HCT116 (cell line): ENCODE results near the gene STAMBP. TPM values are rescaled to one million over a fixed set of nuclear protein-coding genes. Genes with fewer than 3 reads are reported as not detected.
A peak's percentile ranks its signal among the peaks of the same experiment; 100 is the strongest.

Experiments
- ATAC-seq: fragments of 200-7000 bp; cut with Tn5 transposase; 2 replicates; pipeline ENCODE4 v1.9.1; 2020; ENCODE audit warnings: mild to moderate bottlenecking, moderate library complexity
- BruUV-seq: library from RNA; stranded (reverse); fragments of 400-500 nt; replicated peaks from 2 replicates; lab custom pipeline; 2021; lab: Mats Ljungman, UMichigan
- CTCF ChIA-PET: fragments of 300-600 bp; sonication (Branson Sonifier 250); formaldehyde crosslinking; loops from one replicate; lab custom pipeline; 2021; ENCODE audit warnings: antibody characterized with exemption; lab: Charles Lee
- POLR2A ChIA-PET: fragments of 300-600, 350-600 bp; sonication (Branson Sonifier 250); formaldehyde crosslinking; loops from one replicate; lab custom pipeline; 2021; ENCODE audit warnings: antibody characterized with exemption; lab: Charles Lee
- RAD21 ChIA-PET, 2 experiments: fragments of 300-600 bp; sonication (Branson Sonifier 250); formaldehyde crosslinking; loops; one replicate each; lab custom pipeline; 2023; ENCODE audit warnings: low total read pairs in 2 of 2; ENCODE audit not compliant: uncharacterized antibody in 2 of 2, unreplicated experiment in 2 of 2, low non-redundant PET in 1 of 2; lab: Charles Lee
- DNase-seq: peaks from one replicate; pipeline ENCODE4 v3.0.0-alpha.2; 2010; ENCODE audit warnings: low read depth, low spot score
- H2AFZ ChIP-seq: fragments of 200-600 bp; shearing (Covaris generic), sonication (generic); 2 replicates; pipeline ENCODE4 v1.6.1; 2017; ENCODE audit warnings: low read depth, mixed run types, mixed read lengths, antibody characterized with exemption, low read length; ENCODE audit not compliant: poor library complexity, severe bottlenecking
- H3K27ac ChIP-seq: 2 replicates; pipeline ENCODE4 v1.5.1; 2012; ENCODE audit warnings: low read depth, low read length
- H3K27me3 ChIP-seq: fragments of 200-600 bp; sonication (generic); 2 replicates; pipeline ENCODE4 v1.6.1; 2016; ENCODE audit warnings: mixed run types, low read length, mixed read lengths; ENCODE audit not compliant: insufficient read depth
- H3K36me3 ChIP-seq, 2 experiments: fragments of 200-500 bp in 1 of 2; fragments of 200-600 bp in 1 of 2; sonication (Bioruptor generic) in 1 of 2; sonication (generic) in 1 of 2; 2 replicates each; pipeline versions ENCODE4 v1.5.1 to v1.6.1; 2014 to 2016; ENCODE audit warnings: low read length in 2 of 2, inconsistent platforms in 1 of 2, mixed read lengths in 1 of 2, mixed run types in 1 of 2; ENCODE audit not compliant: insufficient read depth in 2 of 2, control insufficient read depth in 1 of 2
- H3K4me1 ChIP-seq, 2 experiments: fragments of 200-600 bp in 1 of 2; sonication (generic) in 1 of 2; 2 replicates each; pipeline versions ENCODE4 v1.5.1 to v1.6.1; 2012 to 2017; ENCODE audit warnings: low read length in 2 of 2, inconsistent platforms in 1 of 2, mild to moderate bottlenecking in 1 of 2, mixed read lengths in 1 of 2, mixed run types in 1 of 2, moderate library complexity in 1 of 2; ENCODE audit not compliant: insufficient read depth in 2 of 2, control insufficient read depth in 1 of 2
- H3K4me2 ChIP-seq: fragments of 200-600 bp; sonication (generic); 2 replicates; pipeline ENCODE4 v1.6.1; 2017; ENCODE audit warnings: mixed run types, low read length, mixed read lengths
- H3K4me3 ChIP-seq, 2 experiments: fragments of 200-600 bp in 1 of 2; sonication (generic) in 1 of 2; replicated peaks in 1 of 2; 2 replicates each; pipeline ENCODE4 v1.5.1; 2011 to 2016; ENCODE audit warnings: low read length in 2 of 2, control low read depth in 1 of 2, low read depth in 1 of 2, mild to moderate bottlenecking in 1 of 2, mixed read lengths in 1 of 2, mixed run types in 1 of 2
- H3K79me2 ChIP-seq: fragments of 200-600 bp; sonication (generic); 2 replicates; pipeline ENCODE4 v1.6.1; 2017; ENCODE audit warnings: mild to moderate bottlenecking, mixed run types, low read length, moderate library complexity, mixed read lengths; ENCODE audit not compliant: insufficient read depth
- H3K9ac ChIP-seq: fragments of 200-600 bp; sonication (generic); 2 replicates; pipeline ENCODE4 v1.6.1; 2016; ENCODE audit warnings: low read length, mixed read lengths
- H3K9me2 ChIP-seq: fragments of 200-600 bp; sonication (generic), shearing (Covaris generic); 2 replicates; pipeline ENCODE4 v1.6.1; 2017; ENCODE audit warnings: mixed run types, mild to moderate bottlenecking, moderate library complexity; ENCODE audit not compliant: insufficient read depth
- H3K9me3 ChIP-seq, 2 experiments: fragments of 200-500 bp in 1 of 2; fragments of 200-600 bp in 1 of 2; sonication (Bioruptor generic) in 1 of 2; sonication (generic) in 1 of 2; 2 replicates each; pipeline ENCODE4 v1.6.1; 2014 to 2017; ENCODE audit warnings: low read length in 2 of 2, mixed read lengths in 2 of 2, inconsistent platforms in 1 of 2, low read depth in 1 of 2, mild to moderate bottlenecking in 1 of 2, mixed run types in 1 of 2, moderate library complexity in 1 of 2; ENCODE audit not compliant: control insufficient read depth in 1 of 2, insufficient read depth in 1 of 2
- H4K20me1 ChIP-seq: fragments of 200-600 bp; sonication (generic), shearing (Covaris generic); 2 replicates; pipeline ENCODE4 v1.6.1; 2017; ENCODE audit warnings: mixed run types, mild to moderate bottlenecking, moderate library complexity; ENCODE audit not compliant: insufficient read depth
- ATF3 ChIP-seq: IDR thresholded peaks from 2 replicates; pipeline ENCODE4 v1.6.1; 2012
- CTCF ChIP-seq, 3 experiments: fragments of 200-600 bp in 1 of 3; sonication (generic) in 1 of 3; IDR thresholded peaks in 2 of 3; conservative IDR thresholded peaks in 1 of 3; 2 replicates each; pipeline ENCODE4 v1.5.1; 2012 to 2017; ENCODE audit warnings: low read depth in 2 of 3, low read length in 2 of 3, antibody characterized with exemption in 1 of 3, borderline replicate concordance in 1 of 3, control low read depth in 1 of 3, mild to moderate bottlenecking in 1 of 3, mixed read lengths in 1 of 3, mixed run types in 1 of 3, moderate library complexity in 1 of 3; ENCODE audit not compliant: insufficient read depth in 1 of 3
- EGR1 ChIP-seq: IDR thresholded peaks from 2 replicates; pipeline ENCODE4 v1.6.1; 2012; ENCODE audit warnings: low read depth
- ELF1 ChIP-seq: IDR thresholded peaks from 2 replicates; pipeline ENCODE4 v1.6.1; 2012; ENCODE audit warnings: low read depth, borderline replicate concordance
- EZH2 ChIP-seq: fragments of 200-600 bp; sonication (generic); IDR thresholded peaks from 2 replicates; pipeline ENCODE4 v1.6.1; 2017; ENCODE audit warnings: antibody characterized with exemption, mixed run types
- RAD21 ChIP-seq: IDR thresholded peaks from 2 replicates; pipeline ENCODE4 v1.6.1; 2012; ENCODE audit warnings: low read depth, mild to moderate bottlenecking
- SIN3A ChIP-seq: IDR thresholded peaks from 2 replicates; pipeline ENCODE4 v1.6.1; 2012; ENCODE audit warnings: low read depth
- YY1 ChIP-seq: IDR thresholded peaks from 2 replicates; pipeline ENCODE4 v1.6.1; 2011; ENCODE audit warnings: low read length, low read depth, moderate library complexity, mild to moderate bottlenecking; ENCODE audit not compliant: insufficient replicate concordance; ENCODE audit errors: extremely low read depth
- ZFX ChIP-seq: fragments of 450-650 bp; IDR thresholded peaks from 2 replicates; pipeline ENCODE4 v1.6.1; 2017
- ZNF274 ChIP-seq: fragments of 200-500 bp; sonication (Bioruptor generic); IDR thresholded peaks from 2 replicates; pipeline ENCODE4 v1.6.1; 2014; ENCODE audit warnings: mild to moderate bottlenecking, low read depth, low read length, inconsistent platforms
- intact Hi-C: fragments of 100-400 bp; cut with micrococcal nuclease; formaldehyde crosslinking; loops from 2 replicates; pipeline ENCODE4 v1.10.0; 2022
- total RNA-seq: library from RNA; stranded (reverse); gene quantifications from one replicate; pipeline ENCODE4 v1.2.1, GENCODE V29; 2021; ENCODE audit not compliant: unreplicated experiment
- TF ChIP-seq, protein P1 (sequence below): IDR thresholded peaks from 2 replicates; pipeline ENCODE4 v1.6.1; 2012
- TF ChIP-seq, protein P2 (sequence below): IDR thresholded peaks from 2 replicates; pipeline ENCODE4 v1.6.1; 2011; ENCODE audit warnings: mild to moderate bottlenecking, low read length, moderate library complexity; ENCODE audit not compliant: insufficient replicate concordance; ENCODE audit errors: extremely low read depth

Gene STAMBP
- total RNA-seq, 1 experiment from 2014 or later, result 45.2 TPM

DNA sequence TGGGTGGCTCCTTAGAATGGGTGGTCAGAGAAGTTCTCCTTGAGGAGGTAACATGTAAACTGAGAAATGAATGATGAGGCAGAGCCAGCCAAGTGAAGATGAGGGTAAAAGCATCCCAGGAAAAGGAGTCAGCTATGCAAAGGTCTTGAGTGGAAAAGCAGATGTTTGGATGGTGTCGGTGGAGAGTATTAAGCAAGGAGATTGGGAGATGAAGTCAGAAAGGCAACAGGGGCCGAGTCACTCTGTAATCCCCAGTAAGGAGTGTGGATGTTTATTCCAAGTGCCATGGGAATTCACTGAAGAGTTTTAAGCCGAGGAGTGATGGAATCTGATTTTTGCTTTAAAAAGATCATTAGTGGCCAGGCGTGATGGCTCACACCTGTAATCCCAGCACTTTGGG lies 3.4 kb upstream of the STAMBP start (continued):
- TF ChIP-seq YY1, result no peak
- no peak for TF ChIP-seq ZFX
- no peak for TF ChIP-seq ZNF274
- TF ChIP-seq, all 23 proteins: peak for 0

DNA sequence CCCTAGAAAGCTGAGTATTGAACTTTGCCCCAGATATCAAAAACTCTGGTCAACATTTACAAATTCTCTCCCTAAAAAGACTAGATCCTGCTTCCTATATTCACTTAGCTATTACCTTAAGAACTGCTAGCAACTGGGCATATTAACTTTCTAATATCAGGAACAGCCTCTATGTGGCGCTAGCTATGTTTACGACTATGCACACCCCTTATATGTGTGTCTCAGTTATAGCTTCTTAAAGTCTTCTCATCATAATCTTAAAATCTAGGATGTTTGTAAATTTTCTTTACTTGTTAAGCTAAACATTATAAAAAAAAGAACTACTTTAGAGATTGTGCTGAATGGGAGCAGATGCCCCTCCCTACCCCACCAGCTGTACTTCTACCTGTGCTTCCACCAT lies 1.7 kb upstream of the STAMBP start:
- no TSS peak for BruUV-seq
- TF ChIP-seq EZH2 (no peak), ATF3 (no peak), ELF1 (no peak), YY1 (no peak), RAD21 (peak; percentile 58), EGR1 (no peak), ZNF274 (no peak), SIN3A (no peak), CTCF (IDR thresholded peaks at IDR 0.05 in 2 of 3, conservative IDR thresholded peaks at IDR 0.05 in 1 of 3; ENCODE audit: borderline replicate concordance in 1 of 3, insufficient read depth in 1 of 3, low read depth in 2 of 3, low read length in 2 of 3) (peak; percentile 52 to 71 (median 58); a peak in 5 of 6 replicates)
- TF ChIP-seq, protein P1, sequence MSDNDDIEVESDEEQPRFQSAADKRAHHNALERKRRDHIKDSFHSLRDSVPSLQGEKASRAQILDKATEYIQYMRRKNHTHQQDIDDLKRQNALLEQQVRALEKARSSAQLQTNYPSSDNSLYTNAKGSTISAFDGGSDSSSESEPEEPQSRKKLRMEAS, result no peak
- TF ChIP-seq, protein P2, sequence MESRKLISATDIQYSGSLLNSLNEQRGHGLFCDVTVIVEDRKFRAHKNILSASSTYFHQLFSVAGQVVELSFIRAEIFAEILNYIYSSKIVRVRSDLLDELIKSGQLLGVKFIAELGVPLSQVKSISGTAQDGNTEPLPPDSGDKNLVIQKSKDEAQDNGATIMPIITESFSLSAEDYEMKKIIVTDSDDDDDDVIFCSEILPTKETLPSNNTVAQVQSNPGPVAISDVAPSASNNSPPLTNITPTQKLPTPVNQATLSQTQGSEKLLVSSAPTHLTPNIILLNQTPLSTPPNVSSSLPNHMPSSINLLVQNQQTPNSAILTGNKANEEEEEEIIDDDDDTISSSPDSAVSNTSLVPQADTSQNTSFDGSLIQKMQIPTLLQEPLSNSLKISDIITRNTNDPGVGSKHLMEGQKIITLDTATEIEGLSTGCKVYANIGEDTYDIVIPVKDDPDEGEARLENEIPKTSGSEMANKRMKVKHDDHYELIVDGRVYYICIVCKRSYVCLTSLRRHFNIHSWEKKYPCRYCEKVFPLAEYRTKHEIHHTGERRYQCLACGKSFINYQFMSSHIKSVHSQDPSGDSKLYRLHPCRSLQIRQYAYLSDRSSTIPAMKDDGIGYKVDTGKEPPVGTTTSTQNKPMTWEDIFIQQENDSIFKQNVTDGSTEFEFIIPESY, result no peak
- no peaks in the 10 kb centered on the region for H3K9me3 ChIP-seq
- H3K9me2 ChIP-seq, result no peaks in the 10 kb centered on the region
- peaks cover 11 to 26% of the 10 kb centered on the region in 2 experiments; a peak in 3 of 4 replicates for H3K4me1 ChIP-seq
- no peak overlapping the region for H3K27ac ChIP-seq
- intact Hi-C loops, result no loop called here
- no peak overlapping the region for H3K4me3 ChIP-seq
- no peaks in the 10 kb centered on the region for H4K20me1 ChIP-seq
- ATAC-seq (peak; percentile 39; the same call in 1 of the 2 replicates), DNase-seq (no peak)
- CTCF ChIA-PET, result interaction anchor here (0.7 to 2.8 kb wide), 23 partner anchors 11 to 705 kb away, joined by 3 to 39 read pairs (median 4); partner anchors contain the start of genes MOB1A and WBP1
- no peak overlapping the region for H2AFZ ChIP-seq
- RAD21 ChIA-PET, result interaction anchor here (0.5 to 0.9 kb wide), 2 partner anchors 324 to 352 kb away, joined by 3 to 6 read pairs; partner anchors contain the start of gene MOB1A (in 1 of the 2)
- H3K9ac ChIP-seq, result no peak overlapping the region
- H3K79me2 ChIP-seq, result peaks cover 29% of the 10 kb centered on the region
- no peaks in the 10 kb centered on the region for H3K27me3 ChIP-seq
- POLR2A ChIA-PET, result interaction anchor here (1.7 to 2.0 kb wide), 2 partner anchors 320 to 324 kb away, joined by 4 to 6 read pairs; partner anchors contain the start of gene BOLA3
- H3K36me3 ChIP-seq, result peaks cover 0 to 10% of the 10 kb centered on the region in 2 experiments; a peak in 2 of 4 replicates
- H3K4me2 ChIP-seq, result 0 out of 2 replicates have a peak overlapping the region, but pooled peaks have one; percentile 80
